Measurements from ENCODE around the gene OSBPL5. TPM values are rescaled to one million over a fixed set of nuclear protein-coding genes. Genes with fewer than 3 reads are reported as not detected.

Gene OSBPL5
- total RNA-seq, 1 experiment from 2014 or later, result 16.1 TPM

DNA sequence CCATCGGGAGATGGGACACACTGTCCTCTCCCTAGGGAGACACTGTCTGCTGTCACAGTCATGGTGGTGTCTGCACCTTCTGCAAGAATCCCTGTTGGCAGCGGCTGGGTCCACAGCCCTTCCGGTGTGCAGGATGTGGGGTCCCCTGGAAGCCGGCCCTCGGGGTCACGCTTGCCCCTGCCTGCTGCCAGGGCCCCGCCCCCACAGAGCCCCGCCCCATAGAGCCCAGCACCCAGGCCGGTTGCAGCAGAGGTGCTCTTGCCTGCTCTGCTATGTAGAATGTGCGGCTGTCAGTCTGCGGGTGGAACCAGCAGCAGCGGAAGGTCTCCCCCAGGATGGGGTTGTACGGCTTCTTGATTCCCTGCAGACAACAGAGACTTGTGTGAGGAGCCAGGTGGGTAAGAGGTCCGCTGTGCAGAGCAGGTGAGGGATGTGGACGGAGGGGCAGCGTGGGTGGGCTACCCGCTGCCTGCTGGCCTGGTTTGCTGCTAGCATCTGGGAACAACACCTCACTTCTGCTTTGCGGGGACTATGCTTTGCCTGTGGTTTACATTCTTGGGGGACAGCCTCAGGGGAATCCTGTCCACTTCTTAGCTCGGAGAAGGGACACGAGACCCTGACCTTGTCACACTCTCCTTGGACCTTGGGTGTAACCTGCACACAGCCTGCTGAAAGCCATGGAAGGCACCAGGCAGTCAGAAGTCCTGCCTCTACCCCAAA, 63.0 kb downstream of the OSBPL5 start:
- Histone ChIP-seq H2BK12ac (ENCODE audit: insufficient read length, low read depth, low read length) (no peak overlapping the region), H3K23me2 (ENCODE audit: insufficient read length, low read depth, low read length, poor library complexity, severe bottlenecking) (no peaks in the 10 kb centered on the region), H3K27me3 (ENCODE audit: insufficient read depth, low read length) (no peaks in the 10 kb centered on the region), H3K18ac (ENCODE audit: insufficient read length, low read depth, low read length) (no peak overlapping the region), H2BK120ac (ENCODE audit: low read depth, low read length, poor library complexity, severe bottlenecking) (no peak overlapping the region), H4K91ac (ENCODE audit: insufficient read length, low read depth, low read length) (no peak overlapping the region), H3K27ac (ENCODE audit: insufficient read length, low read depth, low read length) (no peak overlapping the region), H4K8ac (replicated peaks; ENCODE audit: insufficient read length, low read depth, low read length) (no peak overlapping the region), H3K79me2 (ENCODE audit: insufficient read depth, low read length) (no peaks in the 10 kb centered on the region), H4K20me1 (ENCODE audit: control insufficient read depth, insufficient read depth, insufficient read length) (no peaks in the 10 kb centered on the region), H2AK5ac (ENCODE audit: insufficient read length, low read length) (no peak overlapping the region), H4K5ac (ENCODE audit: insufficient read length, low read depth, low read length) (no peak overlapping the region), H2BK20ac (ENCODE audit: low read depth, low read length, poor library complexity, severe bottlenecking) (no peak overlapping the region), H3K9me3 (ENCODE audit: control insufficient read depth, low read depth, low read length) (no peaks in the 10 kb centered on the region), H2BK5ac (ENCODE audit: insufficient read length, low read length) (no peak overlapping the region), H3K23ac (ENCODE audit: insufficient read length, low read depth, low read length) (no peak overlapping the region), H2AFZ (ENCODE audit: low read length) (no peak overlapping the region), H3K4me2 (ENCODE audit: insufficient read depth, insufficient read length, low read length) (no peak overlapping the region), H3K9ac (ENCODE audit: extremely low read depth, insufficient read length, low read length) (no peak overlapping the region), H3K14ac (ENCODE audit: insufficient read depth, low read length) (peak overlapping the region; percentile 25; the same call in 1 of the 2 replicates), H3T11ph (ENCODE audit: low read length) (no peak overlapping the region), H2BK15ac (ENCODE audit: low read depth, low read length) (no peak overlapping the region), H3K4ac (ENCODE audit: low read depth, low read length) (no peak overlapping the region), H3K4me1 (ENCODE audit: insufficient read depth, low read length) (no peaks in the 10 kb centered on the region), H3K79me1 (ENCODE audit: insufficient read depth, low read depth, low read length, poor library complexity, severe bottlenecking) (no peaks in the 10 kb centered on the region), H3K56ac (ENCODE audit: insufficient read length, low read depth, low read length) (no peak overlapping the region)
- no peaks in the 10 kb centered on the region for H3K27me3 Mint-ChIP-seq (ENCODE audit: low read depth)
- TF ChIP-seq, protein P1, sequence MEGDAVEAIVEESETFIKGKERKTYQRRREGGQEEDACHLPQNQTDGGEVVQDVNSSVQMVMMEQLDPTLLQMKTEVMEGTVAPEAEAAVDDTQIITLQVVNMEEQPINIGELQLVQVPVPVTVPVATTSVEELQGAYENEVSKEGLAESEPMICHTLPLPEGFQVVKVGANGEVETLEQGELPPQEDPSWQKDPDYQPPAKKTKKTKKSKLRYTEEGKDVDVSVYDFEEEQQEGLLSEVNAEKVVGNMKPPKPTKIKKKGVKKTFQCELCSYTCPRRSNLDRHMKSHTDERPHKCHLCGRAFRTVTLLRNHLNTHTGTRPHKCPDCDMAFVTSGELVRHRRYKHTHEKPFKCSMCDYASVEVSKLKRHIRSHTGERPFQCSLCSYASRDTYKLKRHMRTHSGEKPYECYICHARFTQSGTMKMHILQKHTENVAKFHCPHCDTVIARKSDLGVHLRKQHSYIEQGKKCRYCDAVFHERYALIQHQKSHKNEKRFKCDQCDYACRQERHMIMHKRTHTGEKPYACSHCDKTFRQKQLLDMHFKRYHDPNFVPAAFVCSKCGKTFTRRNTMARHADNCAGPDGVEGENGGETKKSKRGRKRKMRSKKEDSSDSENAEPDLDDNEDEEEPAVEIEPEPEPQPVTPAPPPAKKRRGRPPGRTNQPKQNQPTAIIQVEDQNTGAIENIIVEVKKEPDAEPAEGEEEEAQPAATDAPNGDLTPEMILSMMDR (conservative IDR thresholded peaks at IDR 0.05), result no peak
- WGBS (ENCODE audit: extremely low coverage, insufficient read length, low lambda C conversion rate), result no CpG with 5 or more reads among the region's 20 CpGs
- no peaks in the 10 kb centered on the region for H3K9me3 Mint-ChIP-seq
- peaks cover 0 to 5% (median 3%) of the 10 kb centered on the region in 3 experiments; a peak in 3 of 7 replicates for H3K36me3 Mint-ChIP-seq (ENCODE audit: insufficient read depth in 1 of 3, low read depth in 3 of 3)
- no peak overlapping the region; a peak in 1 of 7 replicates for H3K27ac Mint-ChIP-seq
- no peak for DNase-seq
- no peak overlapping the region for H3K4me3 Mint-ChIP-seq
- peaks cover 5 to 7% of the 10 kb centered on the region in 2 experiments for H3K4me1 Mint-ChIP-seq
